ENCODE measurements around the gene TLR8.

DNA sequence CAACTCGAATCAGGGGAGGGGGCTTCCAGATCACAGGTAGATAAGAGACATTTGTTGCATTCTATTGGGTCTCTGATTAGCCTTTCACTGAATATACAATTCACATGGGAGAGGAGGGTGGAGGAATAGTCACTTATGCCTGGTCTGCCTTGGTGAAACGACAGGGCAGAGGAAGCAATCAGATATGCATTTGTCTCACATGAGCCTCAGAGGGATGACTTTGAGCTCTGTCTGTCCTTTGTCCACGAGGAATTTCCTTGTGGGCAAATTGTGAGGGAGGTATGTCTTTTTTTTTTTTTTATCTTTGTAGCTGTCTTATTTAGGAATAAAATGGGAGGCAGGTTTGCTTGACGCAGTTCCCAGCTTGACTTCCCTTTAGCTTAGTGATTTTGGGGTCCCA lies 40.0 kb downstream of the TLR8 start:
- no peak for TF ChIP-seq ZNF274 (IDR thresholded peaks at IDR 0.05; ENCODE audit: low read depth, low read length)
- TF ChIP-seq YY1 (IDR thresholded peaks at IDR 0.05; ENCODE audit: insufficient read depth, insufficient read length) = no peak
- no peak for TF ChIP-seq SUZ12 (IDR thresholded peaks at IDR 0.05; ENCODE audit: extremely low read depth, insufficient read depth, insufficient read length)

Data from NT2/D1 (cell line).